Stimulated activated CD8-positive, alpha-beta memory T cell treated with anti-CD3 and anti-CD28 coated beads, Interleukin-2, amount 100 ng/mL, for 48 hours (primary cell): ENCODE results near the gene RTP5.
A peak's percentile ranks its signal among the peaks of the same experiment; 100 is the strongest.

Experiments used
- DNase-seq, 2 donors: peaks; one replicate each; pipeline ENCODE4 v3.0.0-alpha.2; 2020; ENCODE audit warnings: low read depth in 2 of 2

RTP5 gene

GRCh38 chr2:241857572-241858121 lies 11.9 kb upstream of the RTP5 start:
- DNase-seq, result no peak

GRCh38 chr2:241858206-241859016 lies 11.1 kb upstream of the RTP5 start, which contains the start of gene PDCD1:
TSS of gene PDCD1 (minus strand) at chr2:241858894. CDS start at chr2:241858838, 56 bp downstream.
- peak; percentile 67 for DNase-seq

GRCh38 chr2:241859017-241859435 lies 10.5 kb upstream of the RTP5 start:
- no peak for DNase-seq

DNA sequence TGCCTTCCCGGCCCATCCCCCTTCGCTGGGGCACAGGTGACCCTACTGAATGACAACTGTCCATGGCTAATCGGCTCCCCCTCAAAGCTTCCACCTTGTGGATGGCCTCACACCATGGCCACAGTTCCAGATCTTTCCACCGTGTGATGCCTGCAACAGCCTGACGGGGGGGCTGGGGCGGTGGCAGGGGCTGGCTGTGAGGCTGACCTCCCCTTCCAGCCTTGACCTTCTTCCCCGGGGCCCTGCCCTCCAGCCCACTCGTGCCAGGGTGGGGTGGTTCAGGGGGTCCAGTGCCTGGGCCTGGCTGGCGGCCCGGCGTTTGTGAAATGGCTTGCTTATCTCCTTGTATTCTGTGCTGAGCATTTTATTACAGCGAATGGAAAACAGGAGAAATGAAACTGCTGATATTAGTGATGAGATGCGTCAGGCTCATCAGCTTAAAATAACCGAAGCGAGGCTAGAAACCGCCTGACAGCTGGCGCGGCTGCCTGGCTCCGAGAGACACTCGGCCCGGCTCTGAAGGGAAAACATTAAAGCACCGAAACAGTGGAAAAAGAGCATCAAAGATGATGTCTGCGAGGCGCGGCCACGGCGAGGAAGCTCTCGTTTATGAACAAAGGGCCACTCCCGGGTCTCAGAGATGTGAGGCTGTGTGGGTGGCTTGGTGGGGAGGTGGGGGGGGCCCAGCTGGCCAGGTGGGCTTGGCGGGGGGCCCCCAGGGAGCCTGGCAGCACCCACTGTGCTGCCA lies 9.9 kb upstream of the RTP5 start:
- DNase-seq, result peak; percentile 57

DNA sequence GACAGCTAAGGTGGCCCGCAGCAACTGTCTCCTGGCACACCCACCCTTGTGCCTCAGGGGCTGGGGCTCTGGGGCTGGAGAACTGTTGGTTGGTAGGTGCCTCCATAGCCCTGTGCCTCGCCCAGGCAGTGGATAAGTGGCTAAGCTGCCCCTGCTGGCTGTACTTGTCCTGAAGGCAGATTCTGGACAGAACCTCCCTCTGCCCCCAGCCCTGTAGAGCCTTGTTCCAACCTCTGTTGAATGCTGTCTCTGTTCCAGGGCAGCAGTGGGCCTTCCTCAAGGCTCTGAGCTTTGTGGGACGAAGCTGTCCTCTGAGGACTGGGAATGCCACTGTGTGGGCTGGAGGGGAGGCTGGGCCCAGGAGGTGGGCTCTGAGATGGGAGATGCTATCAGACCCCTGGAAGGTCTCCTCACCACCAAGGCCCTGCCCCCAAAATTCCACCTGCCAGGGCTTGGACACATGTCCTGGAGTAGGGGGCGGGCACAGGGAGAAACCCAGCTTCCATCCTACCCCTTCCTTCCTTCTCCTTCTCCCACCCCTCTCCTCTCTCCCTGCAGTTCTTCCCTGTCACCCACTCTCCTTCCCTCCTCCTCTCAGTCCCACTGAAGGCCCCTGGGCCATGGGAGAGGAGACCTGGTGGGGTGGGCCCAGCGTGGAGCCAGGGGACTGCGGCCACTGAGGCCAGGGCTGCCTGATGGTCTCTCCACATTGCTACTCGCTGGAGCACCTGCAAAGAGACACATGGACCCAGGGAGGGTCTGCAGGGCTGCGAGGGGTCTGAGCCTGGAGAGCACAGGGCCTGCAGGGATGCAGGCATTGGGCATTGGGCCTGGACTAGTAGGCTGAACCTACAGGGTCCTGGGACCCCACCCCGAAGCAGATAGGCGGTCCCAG lies 9.1 kb upstream of the RTP5 start:
- DNase-seq, result no peak

- no peak for DNase-seq
Observed at GRCh38 chr2:241861264-241861663, 8.3 kb upstream of the RTP5 start.

DNA sequence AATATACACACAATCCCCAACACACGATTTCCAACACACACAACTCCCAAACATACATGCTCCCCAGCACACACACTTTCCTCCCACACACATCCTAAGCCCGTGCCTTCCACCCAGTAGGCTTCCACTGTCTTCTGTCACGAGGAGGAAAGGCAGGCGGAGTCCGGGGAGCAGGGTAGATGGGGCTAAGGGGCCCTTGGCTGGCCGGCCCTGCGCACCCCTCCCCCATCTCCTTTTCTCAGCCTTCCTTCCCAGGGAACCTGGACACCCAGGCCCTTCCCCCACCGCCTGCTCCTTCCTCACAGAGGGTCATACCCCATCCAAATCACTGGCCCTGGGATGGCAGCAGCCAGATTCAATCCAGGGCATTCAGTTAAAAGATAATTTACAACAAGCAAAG lies 7.4 kb upstream of the RTP5 start:
- DNase-seq, result no peak

DNA sequence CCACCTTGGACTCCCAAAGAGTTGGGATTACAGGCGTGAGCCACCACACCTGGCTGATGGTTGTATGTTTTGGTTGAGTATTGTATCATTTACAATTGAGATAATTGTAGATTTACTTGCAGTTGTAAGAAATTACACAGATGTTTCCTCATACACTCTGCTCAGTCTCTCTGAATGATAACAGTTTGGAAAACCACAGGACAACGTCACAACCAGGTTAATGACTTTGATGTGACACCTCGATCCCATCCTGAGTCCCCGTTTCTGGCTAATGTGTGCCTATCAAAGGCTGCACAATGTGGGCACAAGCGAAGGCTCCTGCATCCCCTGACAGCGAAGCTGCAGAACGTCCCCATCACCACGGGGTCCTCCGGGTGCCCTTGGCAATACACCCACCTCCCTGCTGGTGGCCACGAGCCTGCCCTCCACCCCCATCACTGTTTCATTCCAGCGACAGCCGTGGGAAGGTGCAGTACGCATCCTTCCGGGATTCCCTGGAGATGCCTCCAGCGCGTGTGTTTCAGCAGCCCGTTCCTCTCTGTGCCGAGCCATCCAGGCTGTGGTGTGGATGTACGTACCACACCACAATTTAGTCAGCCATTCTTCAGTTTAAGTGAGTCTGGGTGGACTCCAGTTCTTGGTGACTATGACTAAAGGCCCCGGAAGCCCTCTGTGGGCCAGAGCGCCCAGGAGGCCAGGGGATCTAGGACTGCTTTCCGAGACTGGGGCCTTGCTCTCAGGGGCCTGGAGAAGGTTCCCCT lies 6.6 kb upstream of the RTP5 start:
- no peak for DNase-seq

DNA sequence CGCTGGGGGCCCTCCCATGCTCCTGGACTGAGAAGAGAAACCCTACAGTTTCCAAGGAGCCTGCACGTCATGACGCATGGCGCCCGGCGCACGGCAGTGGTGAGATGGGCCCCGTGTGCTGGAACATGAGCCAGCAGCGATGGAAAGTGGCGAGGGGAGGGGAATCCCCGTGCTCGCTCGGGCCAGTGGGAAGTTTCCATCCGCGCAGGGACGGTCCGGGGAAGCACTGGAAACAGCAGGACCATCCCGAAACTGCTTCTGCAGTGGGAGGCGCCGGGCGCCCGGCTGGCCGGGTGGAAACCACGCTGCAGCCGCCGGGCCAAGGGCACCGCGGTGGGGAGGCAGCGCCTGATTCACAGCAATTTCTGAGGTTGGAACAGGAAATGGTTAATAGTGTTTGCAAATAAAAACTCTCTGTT lies 6.0 kb upstream of the RTP5 start:
- DNase-seq, result peak; percentile 68

- no peak for DNase-seq
Observed at GRCh38 chr2:241864168-241864849, 5.2 kb upstream of the RTP5 start.

GRCh38 chr2:241864850-241865213 lies 4.7 kb upstream of the RTP5 start:
- no peak for DNase-seq

GRCh38 chr2:241865416-241865956 lies 4.0 kb upstream of the RTP5 start:
- no peak for DNase-seq

- DNase-seq, result no peak
Observed at GRCh38 chr2:241865957-241866789, 3.4 kb upstream of the RTP5 start.

DNA sequence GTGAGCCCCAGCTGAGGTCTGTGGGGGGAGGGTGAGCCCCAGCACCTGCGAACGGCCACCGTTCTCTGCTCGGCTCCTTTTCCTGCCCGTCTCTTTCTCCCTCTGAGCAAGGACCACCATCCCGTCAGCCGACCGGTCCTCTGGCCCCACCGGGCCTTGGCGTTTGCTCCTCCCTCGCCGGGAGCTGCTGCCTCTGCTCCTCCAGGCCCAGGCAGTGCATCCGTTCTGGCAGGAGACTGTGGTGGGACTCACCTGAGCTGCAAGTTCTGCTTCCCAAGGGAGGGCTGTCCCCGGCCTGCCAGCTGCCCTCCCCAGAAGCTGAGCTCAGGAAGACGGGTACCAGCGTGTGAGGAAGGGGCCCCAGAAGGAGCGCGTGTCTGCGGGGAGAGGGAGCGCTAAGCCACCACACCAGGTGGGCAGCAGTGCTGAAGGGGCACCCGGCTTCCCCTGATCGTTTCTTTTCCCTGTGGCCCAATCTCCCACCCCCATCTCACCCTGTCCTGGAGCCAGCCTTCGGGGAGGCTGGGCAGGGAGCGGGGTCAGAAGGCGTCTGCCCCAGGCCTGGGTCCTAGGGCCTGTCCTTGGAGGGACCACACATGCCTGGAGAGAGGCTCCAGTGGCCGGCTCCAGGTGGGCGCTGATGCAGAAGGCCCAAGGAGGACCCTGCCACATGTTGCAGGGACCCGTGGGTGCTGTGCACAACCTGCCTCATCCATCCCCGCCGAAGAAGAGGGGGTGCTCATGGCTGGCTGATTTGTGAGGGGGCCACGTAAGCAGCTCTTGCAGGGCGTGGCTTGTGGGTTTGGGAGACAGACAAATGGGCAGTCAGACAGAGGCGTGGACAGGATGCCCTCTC lies 2.5 kb upstream of the RTP5 start:
- DNase-seq, result no peak

DNA sequence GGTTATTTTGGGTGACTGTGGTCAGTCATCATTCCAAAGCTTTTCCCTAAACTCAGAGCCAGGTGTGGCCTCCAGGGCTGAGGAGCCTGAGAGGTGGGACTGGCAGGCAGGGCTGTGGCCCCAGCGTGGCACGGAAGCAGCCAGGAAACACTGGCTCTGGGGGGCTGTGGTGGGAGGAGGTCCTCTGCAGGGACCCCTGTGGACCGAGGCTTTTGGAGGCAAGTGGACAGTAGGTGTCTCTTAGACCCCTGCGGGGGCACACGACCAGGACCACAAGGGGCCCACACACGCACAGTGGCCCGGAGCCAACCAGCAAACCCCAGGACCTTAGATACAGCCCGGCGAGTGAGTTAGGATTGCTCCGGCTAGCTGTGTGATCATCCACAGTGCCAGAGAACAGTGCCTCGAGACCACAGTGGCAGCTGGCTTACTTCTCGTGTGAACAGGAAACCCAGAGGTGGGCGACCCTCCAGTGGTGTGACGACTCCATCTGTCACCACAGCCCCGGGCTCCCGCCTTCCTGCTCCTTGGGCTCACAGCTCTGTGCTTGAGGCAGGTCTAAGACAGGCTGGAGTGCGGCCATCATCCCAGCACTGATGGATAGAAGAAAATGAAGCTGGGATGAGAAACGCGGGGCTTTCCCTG lies 1.6 kb upstream of the RTP5 start:
- DNase-seq, result peak; percentile 54 to 61

- DNase-seq, result no peak
Observed at GRCh38 chr2:241868661-241869081, 858 bp upstream of the RTP5 start.

DNA sequence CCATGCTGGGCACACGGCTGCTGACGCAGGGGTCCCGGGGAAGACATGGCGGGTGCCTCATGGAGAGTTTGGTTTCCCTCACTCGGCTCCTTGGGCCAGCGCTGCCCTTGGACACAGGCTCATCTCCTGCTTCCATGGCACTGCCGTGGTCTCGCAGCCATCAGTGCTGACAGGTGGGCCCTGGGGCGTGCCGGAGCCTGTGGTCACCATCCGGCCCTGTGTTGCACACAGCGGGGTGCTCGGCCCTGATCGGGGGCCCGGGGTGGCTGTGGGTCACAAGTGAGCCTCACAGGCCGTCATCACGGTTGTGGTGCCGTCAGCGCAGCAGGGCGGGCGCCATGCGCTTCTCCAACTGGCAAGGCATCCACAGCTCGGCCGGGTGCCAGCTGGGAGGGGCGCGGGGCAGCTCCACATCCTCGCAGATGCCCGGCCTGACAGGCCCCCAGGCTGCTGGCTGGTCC lies 582 bp downstream of the RTP5 start:
- DNase-seq, result no peak
